Ovary (tissue), 9 donors: ENCODE results near the gene ZBED2. TPM values are rescaled to one million over a fixed set of nuclear protein-coding genes. Genes with fewer than 3 reads are reported as not detected.

Source experiments
- DNase-seq, 5 donors: peaks; one replicate each; pipeline ENCODE4 v3.0.0-alpha.2; 2019 to 2020
- H3K27ac ChIP-seq, 2 donors: fragments of 200-600 bp; one replicate each; pipeline versions ENCODE4 v1.5.1 to v1.8.0; 2019 to 2022
- H3K27me3 ChIP-seq: fragments of 200-600 bp; one replicate; pipeline ENCODE4 v1.8.0; 2022
- H3K36me3 ChIP-seq: fragments of 200-600 bp; sonication (generic); one replicate; pipeline ENCODE4 v1.5.1; 2019
- H3K4me1 ChIP-seq: one replicate; pipeline ENCODE4 v1.8.1; 2013; ENCODE audit warnings: mild to moderate bottlenecking, moderate library complexity; ENCODE audit not compliant: insufficient read depth
- H3K4me3 ChIP-seq: fragments of 200-600 bp; sonication (generic); one replicate; pipeline ENCODE4 v1.5.1; 2017
- H3K9me3 ChIP-seq, 2 donors: fragments of 200-600 bp in 1 of 2; sonication (generic) in 1 of 2; one replicate each; pipeline versions ENCODE4 v1.5.1 to v1.8.1; 2013 to 2019; ENCODE audit warnings: mild to moderate bottlenecking in 1 of 2, moderate library complexity in 1 of 2
- CTCF ChIP-seq, 3 donors: fragments of 450-650 bp in 2 of 3; fragments of 200-600 bp in 1 of 3; IDR thresholded peaks; one replicate each; pipeline versions ENCODE4 v1.5.1 to v1.8.0; 2016 to 2022; ENCODE audit warnings: antibody characterized with exemption in 3 of 3, mild to moderate bottlenecking in 1 of 3
- EP300 ChIP-seq: sonication (generic); formaldehyde crosslinking; IDR thresholded peaks from one replicate; pipeline ENCODE4 v1.6.1; 2017; ENCODE audit warnings: antibody characterized with exemption
- POLR2A ChIP-seq: fragments of 450-650 bp; IDR thresholded peaks from one replicate; pipeline ENCODE4 v1.6.1; 2017; ENCODE audit warnings: antibody characterized with exemption, mild to moderate bottlenecking, moderate library complexity
- WGBS, 3 donors: extraction: QIAGEN DNeasy Blood & Tissue Kit in 1 of 3; methylation state at CpG; one replicate each; pipeline versions ENCODE4 v1.1.5 to v1.1.7; 2013 to 2017; 5-methylcytosine and 5-hydroxymethylcytosine counted together
- intact Hi-C, 4 donors: fragments of 100-400 bp; cut with DNase I; formaldehyde crosslinking; loops; one replicate each; pipeline versions ENCODE4 v1.11.0 to v1.15.1; 2022 to 2023
- polyA plus RNA-seq, 2 donors: library from polyadenylated mRNA; stranded (reverse); fragments of 200-250 nt in 1 of 2; fragments of 350-450 nt in 1 of 2; fragmentation: Illumina TruSeq in 1 of 2; extraction: RNeasy Lipid Tissue Mini Kit (QIAGEN cat#74804) in 1 of 2; gene quantifications; one replicate each; pipeline ENCODE4 v1.2.3, GENCODE V29; 2013 to 2014
- total RNA-seq, 7 donors: library from RNA; depleted of rRNA in 2 of 7; stranded (reverse); fragments of >200 nt in 2 of 7; fragmentation: NEBNext Ultra II Directional in 3 of 7; extraction: Animal tissue kit (Norgen Biotek cat#: 25700) in 3 of 7; gene quantifications; one replicate each; pipeline versions ENCODE4 v1.1.0 to v1.2.4, GENCODE V29; 2016 to 2023
- donor health status: DM: no; HTN: no; CAD: no; lungs with moderate emphysema.
- donor health status: DM: no; HTN: no; CAD: no.
- donor health status: Bipolar disorder and iron deficiency.
- donor health status: DM: yes; HTN: yes; CAD: no.
- donor health status: DM: no; HTN: no; CAD: no.
- donor health status: DM: yes; HTN: yes; CAD: no.

ZBED2 gene
- total and polyA plus RNA-seq, 9 donors: 0.15 to 6.9 (median 0.87) TPM; not detected in 3

DNA sequence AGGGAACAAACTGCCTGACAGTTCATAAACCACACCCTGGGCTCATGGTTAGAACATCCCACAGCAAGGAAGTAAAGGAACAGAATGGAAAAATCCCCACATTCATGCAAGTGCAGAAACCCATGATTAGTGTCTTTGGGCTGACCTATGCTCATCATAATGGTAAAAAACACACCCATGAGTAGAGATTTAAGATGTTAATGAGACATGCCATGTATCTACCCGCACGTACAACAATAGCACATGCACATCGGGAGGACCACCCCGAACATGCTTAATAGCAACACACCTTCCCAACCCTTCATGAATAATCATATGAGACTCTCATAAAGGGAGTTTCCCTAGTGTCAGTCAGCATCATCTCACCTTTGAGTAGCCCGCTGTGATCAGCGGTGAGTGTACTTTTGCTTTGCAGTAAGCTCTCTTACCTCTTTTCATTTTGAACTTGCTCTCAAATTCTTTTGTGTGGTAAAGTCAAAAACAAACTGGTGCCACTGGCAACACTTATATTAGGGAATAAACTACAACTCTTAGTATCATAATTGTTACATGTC lies 23.2 kb downstream of the ZBED2 start:
- H3K9me3 ChIP-seq: no peaks in the 10 kb centered on the region
- no peaks in the 10 kb centered on the region for H3K4me1 ChIP-seq
- no peaks in the 10 kb centered on the region for H3K27me3 ChIP-seq
- no peak for DNase-seq
- H3K36me3 ChIP-seq: no peaks in the 10 kb centered on the region
- 93 to 97% (median 95%) methylated on average over 6 of the region's 6 CpGs for WGBS, 3 donors
- no peak overlapping the region for H3K4me3 ChIP-seq
- intact Hi-C loops: no loop called here
- no peak overlapping the region for H3K27ac ChIP-seq
- TF ChIP-seq EP300: no peak
- TF ChIP-seq POLR2A: no peak
- no peak for TF ChIP-seq CTCF (IDR thresholded peaks at IDR 0.05)

DNA sequence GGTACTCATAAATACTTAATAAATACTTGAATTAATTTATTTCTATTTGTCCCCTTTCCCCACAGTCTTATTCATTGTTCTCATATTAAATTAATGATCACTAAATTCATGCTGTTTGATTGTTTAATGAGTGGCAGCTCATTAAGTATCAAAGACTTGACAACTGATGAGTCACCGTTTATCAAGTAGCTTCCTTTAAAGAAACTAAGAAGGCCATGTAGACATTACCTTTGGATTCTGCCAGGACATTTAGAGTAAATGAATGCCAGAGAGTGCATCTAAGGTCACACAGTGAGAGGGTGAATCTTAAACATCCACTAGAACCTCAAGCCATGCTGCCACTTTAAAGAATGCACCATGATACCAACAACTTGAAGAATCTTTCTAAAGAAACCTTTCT lies 23.9 kb downstream of the ZBED2 start:
- 88 to 93% (median 93%) methylated on average over 1 of the region's 1 CpG for WGBS, 3 donors
- H3K36me3 ChIP-seq: no peaks in the 10 kb centered on the region
- no peak for DNase-seq
- no peaks in the 10 kb centered on the region for H3K4me1 ChIP-seq
- no peak for TF ChIP-seq EP300
- no peak for TF ChIP-seq POLR2A
- TF ChIP-seq CTCF (IDR thresholded peaks at IDR 0.05): no peak
- H3K27me3 ChIP-seq: no peaks in the 10 kb centered on the region
- H3K27ac ChIP-seq: no peak overlapping the region
- H3K4me3 ChIP-seq: no peak overlapping the region
- no peaks in the 10 kb centered on the region for H3K9me3 ChIP-seq
- intact Hi-C loops: no loop called here

- intact Hi-C loops: no loop called here
- no peak overlapping the region for H3K27ac ChIP-seq
- no peak for TF ChIP-seq EP300
- TF ChIP-seq CTCF (IDR thresholded peaks at IDR 0.05): no peak
- TF ChIP-seq POLR2A: no peak
- no peaks in the 10 kb centered on the region for H3K36me3 ChIP-seq
- no peaks in the 10 kb centered on the region for H3K4me1 ChIP-seq
- 93 to 95% (median 94%) methylated on average over 12 of the region's 12 CpGs for WGBS, 3 donors
- no peaks in the 10 kb centered on the region for H3K27me3 ChIP-seq
- no peak overlapping the region for H3K4me3 ChIP-seq
- DNase-seq: no peak
- no peaks in the 10 kb centered on the region for H3K9me3 ChIP-seq
Observed at GRCh38 chr3:111570404-111571030, 24.6 kb downstream of the ZBED2 start.

DNA sequence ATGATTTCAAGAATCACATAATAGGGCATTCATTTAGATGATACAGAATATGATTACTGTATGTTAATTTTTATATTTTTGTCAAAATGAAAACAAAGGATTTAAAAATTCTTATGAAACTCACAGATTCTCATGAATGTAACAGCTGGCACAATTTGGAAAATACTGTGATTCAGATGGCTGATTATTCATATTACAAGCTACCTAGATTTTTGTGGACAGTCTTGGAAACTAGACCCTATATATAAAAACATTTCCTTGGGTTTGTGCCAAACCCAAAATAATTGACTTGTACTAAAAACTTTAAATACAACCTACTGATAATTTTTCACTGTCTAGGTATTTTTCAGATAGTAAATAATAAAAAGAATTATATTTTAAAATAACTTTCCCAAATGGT lies 26.2 kb downstream of the ZBED2 start:
- Histone ChIP-seq H3K36me3 (no peaks in the 10 kb centered on the region), H3K4me1 (no peaks in the 10 kb centered on the region), H3K27me3 (no peaks in the 10 kb centered on the region), H3K27ac (no peak overlapping the region), H3K4me3 (no peak overlapping the region), H3K9me3 (no peaks in the 10 kb centered on the region)
- DNase-seq: no peak
- no peak for TF ChIP-seq EP300
- intact Hi-C loops: no loop called here

DNA sequence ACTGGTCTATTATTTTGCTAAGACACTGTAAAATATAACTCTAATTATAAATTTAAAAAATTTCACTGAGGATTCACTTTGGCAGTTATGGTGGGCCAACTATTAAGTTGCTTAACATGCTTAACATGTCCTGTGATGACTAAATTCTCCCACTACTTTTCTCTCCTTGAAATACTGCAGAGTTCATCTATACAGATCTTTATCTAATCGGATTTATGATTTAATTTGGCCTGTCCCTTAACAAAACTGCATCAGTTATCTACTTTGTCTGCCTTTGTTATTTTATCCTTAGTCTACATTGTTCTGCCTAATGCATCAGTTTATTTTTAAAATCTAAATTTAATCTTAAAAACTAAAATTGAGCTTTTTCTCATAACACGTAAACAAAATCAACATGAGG lies 26.8 kb downstream of the ZBED2 start:
- no peaks in the 10 kb centered on the region for H3K4me1 ChIP-seq
- H3K27ac ChIP-seq: no peak overlapping the region
- intact Hi-C loops: no loop called here
- H3K27me3 ChIP-seq: no peaks in the 10 kb centered on the region
- no peaks in the 10 kb centered on the region for H3K9me3 ChIP-seq
- no peak for TF ChIP-seq POLR2A
- no peak overlapping the region for H3K4me3 ChIP-seq
- no peak for DNase-seq
- 82 to 84% (median 82%) methylated on average over 2 of the region's 2 CpGs for WGBS, 3 donors
- H3K36me3 ChIP-seq: no peaks in the 10 kb centered on the region
